IPS DF 6.9 (cell line): ENCODE data around the gene ARL8B.
"Not testable (repeated sequence)": the region's sequence is repeated elsewhere in the genome, so short reads cannot be mapped to it uniquely, and the experiment has no call there.

Experiments used
- DNase-seq: peaks from one replicate; pipeline ENCODE4 v3.0.0-alpha.2; 2013; ENCODE audit warnings: low read depth, low spot score
- H3K27ac ChIP-seq: one replicate; pipeline ENCODE4 v1.5.1; 2013; ENCODE audit warnings: low read length, control low read depth
- H3K27me3 ChIP-seq: 2 replicates; pipeline ENCODE4 v1.6.1; 2013; ENCODE audit warnings: mild to moderate bottlenecking, low read length; ENCODE audit not compliant: control insufficient read depth, insufficient read depth
- H3K36me3 ChIP-seq: 2 replicates; pipeline ENCODE4 v1.6.1; 2013; ENCODE audit warnings: low read length; ENCODE audit not compliant: control insufficient read depth, insufficient read depth
- H3K4me1 ChIP-seq: 2 replicates; pipeline ENCODE4 v1.6.1; 2013; ENCODE audit warnings: low read length; ENCODE audit not compliant: control insufficient read depth, insufficient read depth
- H3K4me3 ChIP-seq: 2 replicates; pipeline ENCODE4 v1.5.1; 2013; ENCODE audit warnings: mild to moderate bottlenecking, low read length
- H3K9me3 ChIP-seq: 2 replicates; pipeline ENCODE4 v1.6.1; 2013; ENCODE audit warnings: low read length, inconsistent platforms; ENCODE audit not compliant: control insufficient read depth, insufficient read depth
- WGBS: extraction: QIAGEN DNeasy Blood & Tissue Kit; methylation state at CpG from one replicate; pipeline ENCODE4 v1.1.7; 2013; ENCODE audit warnings: mixed read lengths, missing lambda C conversion rate; ENCODE audit not compliant: insufficient read length, insufficient coverage; 5-methylcytosine and 5-hydroxymethylcytosine counted together

ARL8B gene

DNA sequence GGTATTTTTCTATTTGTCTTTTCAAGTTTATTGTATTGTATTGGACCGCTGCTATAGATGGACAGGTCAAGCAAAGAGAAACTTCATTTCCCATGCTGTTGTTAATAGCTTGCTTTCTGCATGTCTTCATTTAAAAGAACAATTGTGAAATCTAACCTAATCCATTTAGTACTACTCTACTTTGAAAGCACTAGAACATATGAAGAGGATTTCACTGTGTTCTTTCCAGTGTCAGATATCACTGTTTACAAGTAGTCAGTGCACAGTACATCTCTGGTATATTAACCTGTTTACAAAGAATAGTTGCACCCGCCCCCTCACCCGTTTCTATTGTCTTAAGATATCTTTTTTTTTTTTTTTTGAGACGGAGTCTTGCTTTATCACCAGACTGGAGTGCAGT lies 43.6 kb downstream of the ARL8B start:
- Histone ChIP-seq H3K9me3 (no peaks in the 10 kb centered on the region), H3K27me3 (no peaks in the 10 kb centered on the region), H3K4me1 (peaks cover 6% of the 10 kb centered on the region), H3K27ac (no peak overlapping the region), H3K4me3 (no peak overlapping the region), H3K36me3 (no peaks in the 10 kb centered on the region)
- DNase-seq, result no peak
- WGBS, result no CpG with 5 or more reads among the region's 4 CpGs

DNA sequence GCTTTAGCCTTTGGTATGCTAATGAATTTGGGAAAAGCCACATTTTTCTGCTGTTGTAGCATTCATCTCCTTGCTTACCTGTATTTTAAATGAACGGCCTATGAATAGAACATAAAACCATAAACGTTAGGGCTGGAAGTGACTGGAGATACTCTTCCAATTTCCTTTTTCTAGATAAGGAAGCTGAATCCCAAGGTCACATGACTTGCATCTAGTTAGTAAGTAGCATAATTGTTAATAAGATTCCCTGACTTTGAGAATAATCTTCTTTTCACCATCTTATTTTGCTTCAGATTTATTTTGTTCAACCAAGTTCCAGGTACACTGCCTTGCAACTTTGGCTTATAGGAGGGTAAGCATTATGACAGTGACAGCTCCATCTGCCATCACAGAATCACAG lies 44.8 kb downstream of the ARL8B start:
- H3K27ac ChIP-seq, result no peak overlapping the region
- no peak overlapping the region for H3K4me3 ChIP-seq
- H3K36me3 ChIP-seq, result no peaks in the 10 kb centered on the region
- no peaks in the 10 kb centered on the region for H3K27me3 ChIP-seq
- no CpG with 5 or more reads among the region's 2 CpGs for WGBS
- no peak for DNase-seq
- H3K4me1 ChIP-seq, result peaks cover 2% of the 10 kb centered on the region
- no peaks in the 10 kb centered on the region for H3K9me3 ChIP-seq

DNA sequence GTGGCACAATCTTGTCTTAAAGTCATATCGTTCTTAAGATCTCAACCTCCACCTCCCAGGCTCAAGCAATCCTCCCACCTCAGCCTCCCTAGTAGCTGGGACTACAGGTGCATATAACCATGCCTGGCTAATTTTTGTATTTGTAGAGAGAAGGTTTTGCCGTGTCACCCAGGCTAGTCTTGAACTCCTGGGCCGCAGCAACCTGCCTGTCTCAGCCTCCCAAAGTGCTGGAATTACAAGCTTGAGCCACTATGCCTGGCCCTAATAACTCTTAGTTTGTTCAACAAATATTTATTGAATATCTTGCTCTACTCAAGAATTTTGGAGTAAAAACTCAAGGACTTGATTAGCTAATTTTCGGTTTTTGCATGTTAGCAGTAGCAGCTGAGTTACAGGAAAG lies 46.0 kb downstream of the ARL8B start:
- no peak for DNase-seq
- Histone ChIP-seq H3K27me3 (no peaks in the 10 kb centered on the region), H3K27ac (no peak overlapping the region), H3K4me3 (no peak overlapping the region), H3K4me1 (peaks cover 2% of the 10 kb centered on the region), H3K9me3 (no peaks in the 10 kb centered on the region), H3K36me3 (no peaks in the 10 kb centered on the region)
- no CpG with 5 or more reads among the region's 4 CpGs for WGBS

DNA sequence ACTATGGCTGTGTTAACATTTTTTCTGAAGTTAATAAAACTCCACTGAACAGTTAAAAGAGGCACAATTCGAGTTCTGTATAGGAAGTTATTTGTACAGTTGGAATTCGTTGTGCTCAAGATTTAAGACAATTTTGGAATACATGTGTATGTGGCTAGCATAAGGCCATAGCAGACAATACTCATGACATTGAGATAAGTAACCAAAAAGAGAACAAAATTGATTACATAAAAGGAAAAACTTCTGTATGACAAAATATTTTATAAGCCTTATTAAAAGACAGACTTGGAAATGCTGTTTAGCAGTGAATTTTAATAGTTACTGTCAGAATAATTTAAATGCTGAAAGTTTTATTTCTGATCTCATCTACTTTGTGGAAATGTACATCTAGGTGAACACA lies 47.7 kb downstream of the ARL8B start:
- Histone ChIP-seq H3K4me1 (peaks cover 2% of the 10 kb centered on the region), H3K27ac (no peak overlapping the region), H3K36me3 (no peaks in the 10 kb centered on the region), H3K9me3 (no peaks in the 10 kb centered on the region), H3K27me3 (no peaks in the 10 kb centered on the region), H3K4me3 (no peak overlapping the region)
- no CpG with 5 or more reads among the region's 2 CpGs for WGBS
- DNase-seq, result no peak

DNA sequence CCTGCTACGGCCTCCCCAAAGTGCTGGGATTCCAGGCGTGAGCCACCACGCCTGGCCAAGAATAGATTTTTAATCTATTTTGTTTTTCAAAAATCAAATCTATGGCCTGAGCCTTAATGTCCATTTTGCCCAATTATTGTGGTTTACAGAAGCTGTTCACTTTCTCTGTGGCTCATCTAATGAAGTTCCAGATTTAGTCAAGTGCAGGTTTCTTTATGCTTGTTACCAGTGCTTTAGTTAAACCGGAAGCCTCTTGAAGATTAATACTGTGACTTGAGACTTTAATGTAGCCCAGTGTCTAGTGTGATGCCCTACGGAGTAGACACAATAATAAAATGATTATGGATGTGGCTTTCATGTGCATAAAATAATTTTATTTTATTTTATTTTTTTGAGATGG lies 48.9 kb downstream of the ARL8B start:
- Histone ChIP-seq H3K4me1 (peaks cover 2% of the 10 kb centered on the region), H3K27me3 (no peaks in the 10 kb centered on the region), H3K36me3 (no peaks in the 10 kb centered on the region), H3K27ac (no peak overlapping the region), H3K4me3 (no peak overlapping the region), H3K9me3 (no peaks in the 10 kb centered on the region)
- no CpG with 5 or more reads among the region's 5 CpGs for WGBS
- DNase-seq, result no peak

DNA sequence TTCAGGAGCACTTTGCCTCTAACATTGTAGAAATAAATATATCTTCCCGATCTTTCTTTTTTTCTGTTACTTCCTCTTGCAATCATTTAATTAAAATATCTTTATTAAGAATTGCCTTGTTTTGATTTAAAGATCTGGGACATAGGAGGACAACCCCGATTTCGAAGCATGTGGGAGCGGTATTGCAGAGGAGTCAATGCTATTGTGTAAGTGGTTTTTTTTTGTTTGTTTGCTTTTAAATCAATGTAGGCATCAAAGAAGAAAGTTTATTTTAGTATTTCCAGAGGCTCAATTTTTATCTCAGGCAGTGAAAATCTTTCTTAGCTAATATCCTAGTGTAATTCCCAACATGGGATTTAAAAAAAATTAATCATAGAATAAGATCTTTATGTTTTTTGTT lies 49.9 kb downstream of the ARL8B start:
- Histone ChIP-seq H3K36me3 (no peaks in the 10 kb centered on the region), H3K27ac (no peak overlapping the region), H3K4me3 (no peak overlapping the region), H3K4me1 (no peaks in the 10 kb centered on the region), H3K27me3 (no peaks in the 10 kb centered on the region), H3K9me3 (no peaks in the 10 kb centered on the region)
- WGBS, result no CpG with 5 or more reads among the region's 4 CpGs
- DNase-seq, result no peak

DNA sequence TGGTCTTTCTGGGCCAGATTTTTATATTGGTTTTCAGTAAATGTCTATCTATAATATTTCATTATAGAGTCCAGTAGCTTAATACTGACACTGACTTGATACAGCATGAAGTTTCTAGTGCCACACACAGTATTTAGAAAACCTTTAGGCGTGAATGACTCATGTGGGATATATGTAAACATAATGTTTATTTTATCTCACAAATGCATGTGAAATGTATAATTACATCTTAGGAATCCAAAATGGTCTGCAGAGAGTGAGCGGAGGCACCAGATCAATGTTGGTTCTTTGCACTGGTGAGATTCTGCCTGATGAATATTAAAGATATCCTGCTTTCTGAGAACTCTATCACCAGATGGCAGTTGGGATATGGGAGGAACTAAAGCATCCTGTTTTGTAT lies 56.9 kb downstream of the ARL8B start:
- no CpG with 5 or more reads among the region's 2 CpGs for WGBS
- H3K36me3 ChIP-seq, H3K4me3 ChIP-seq: not testable (repeated sequence)

DNA sequence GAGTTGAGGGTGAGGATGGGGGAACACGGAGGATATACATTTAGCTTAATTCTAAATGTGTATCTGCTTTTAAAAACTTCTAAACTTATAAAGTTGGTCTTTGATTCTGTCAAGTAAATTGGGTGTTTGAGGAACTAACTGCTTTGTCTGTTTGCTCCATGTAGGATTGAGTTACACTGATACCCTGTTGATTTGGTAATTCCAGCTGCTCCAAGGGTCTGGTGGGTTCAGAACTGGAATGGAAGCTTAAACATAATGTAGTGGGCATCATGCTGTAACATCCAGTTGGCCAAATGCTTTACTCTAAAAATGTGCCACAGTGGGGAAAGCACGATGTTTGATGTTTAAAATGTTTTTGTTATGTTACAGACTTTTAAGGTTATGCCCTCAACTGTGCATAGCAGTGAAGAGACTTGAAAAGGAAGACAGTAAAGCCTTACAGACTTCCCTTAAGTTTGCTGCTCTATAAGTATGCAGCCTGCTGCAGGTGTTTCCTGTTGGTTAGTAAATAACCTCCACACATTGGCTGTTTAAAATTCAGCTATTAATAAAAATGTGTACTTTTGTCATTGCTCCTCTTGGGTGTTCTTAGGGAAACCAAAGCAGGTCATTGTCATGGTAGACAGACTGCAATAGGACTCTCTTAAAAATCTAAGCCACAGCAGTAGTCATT lies 59.5 kb downstream of the ARL8B start:
- H3K27ac ChIP-seq, result no peak overlapping the region
- H3K4me3 ChIP-seq, result no peak overlapping the region
- no peak for DNase-seq
- H3K27me3 ChIP-seq, result no peaks in the 10 kb centered on the region
- H3K9me3 ChIP-seq, result no peaks in the 10 kb centered on the region
- H3K36me3 ChIP-seq, result no peaks in the 10 kb centered on the region; the same call in 1 of the 2 replicates
- no peaks in the 10 kb centered on the region for H3K4me1 ChIP-seq
- WGBS, result no CpG with 5 or more reads among the region's 2 CpGs

More for the DNA sequence above, 56.9 kb downstream of the ARL8B start:
- not testable (repeated sequence) for H3K27ac ChIP-seq, H3K9me3 ChIP-seq, H3K27me3 ChIP-seq, H3K4me1 ChIP-seq, DNase-seq

DNA sequence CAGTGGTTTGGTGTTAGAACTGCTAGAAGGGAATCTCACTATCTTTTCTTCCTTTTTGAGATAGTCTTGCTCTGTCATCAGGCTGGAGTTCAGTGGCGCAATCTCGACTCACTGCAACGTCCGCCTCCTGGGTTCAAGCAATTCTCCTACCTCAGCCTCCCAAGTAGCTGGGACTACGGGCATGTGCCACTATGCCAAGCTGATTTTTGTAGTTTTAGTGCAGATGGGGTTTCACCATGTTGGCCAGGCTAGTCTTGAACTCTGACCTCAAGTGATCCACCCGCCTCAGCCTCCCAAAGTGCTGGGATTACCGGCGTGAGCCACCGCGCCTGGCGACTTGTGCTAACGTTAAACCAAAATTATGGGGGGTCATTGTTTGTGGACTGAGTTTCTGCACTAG lies 61.6 kb downstream of the ARL8B start:
- not testable (repeated sequence) for DNase-seq, H3K36me3 ChIP-seq, H3K4me3 ChIP-seq, H3K27me3 ChIP-seq, H3K4me1 ChIP-seq, H3K9me3 ChIP-seq, H3K27ac ChIP-seq
- no CpG with 5 or more reads among the region's 12 CpGs for WGBS

DNA sequence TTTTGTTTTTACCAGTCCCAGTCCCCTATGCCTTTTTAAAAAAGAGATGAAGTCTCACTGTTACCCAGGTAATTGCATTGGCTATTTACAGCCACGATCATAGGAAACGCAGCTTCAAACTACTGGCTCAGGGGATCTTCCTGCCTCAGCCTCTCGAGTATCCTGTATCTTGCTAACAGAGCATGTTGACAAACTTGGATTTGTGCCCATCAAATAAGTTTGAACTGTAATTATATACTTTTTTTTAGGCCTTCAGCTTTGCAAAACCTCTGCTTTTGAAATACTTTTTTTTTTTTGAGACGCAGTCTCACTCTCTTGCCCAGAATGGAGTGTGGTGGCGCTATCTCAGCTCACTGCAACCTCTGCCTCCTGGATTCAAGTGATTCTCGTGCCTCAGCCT lies 62.4 kb downstream of the ARL8B start:
- H3K4me3 ChIP-seq, result no peak overlapping the region
- DNase-seq, result no peak
- no peaks in the 10 kb centered on the region for H3K27me3 ChIP-seq
- H3K36me3 ChIP-seq, result no peaks in the 10 kb centered on the region; the same call in 1 of the 2 replicates
- H3K9me3 ChIP-seq, result no peaks in the 10 kb centered on the region
- H3K4me1 ChIP-seq, result peaks cover 3% of the 10 kb centered on the region; the same call in 1 of the 2 replicates
- no peak overlapping the region for H3K27ac ChIP-seq
- WGBS, result no CpG with 5 or more reads among the region's 6 CpGs

DNA sequence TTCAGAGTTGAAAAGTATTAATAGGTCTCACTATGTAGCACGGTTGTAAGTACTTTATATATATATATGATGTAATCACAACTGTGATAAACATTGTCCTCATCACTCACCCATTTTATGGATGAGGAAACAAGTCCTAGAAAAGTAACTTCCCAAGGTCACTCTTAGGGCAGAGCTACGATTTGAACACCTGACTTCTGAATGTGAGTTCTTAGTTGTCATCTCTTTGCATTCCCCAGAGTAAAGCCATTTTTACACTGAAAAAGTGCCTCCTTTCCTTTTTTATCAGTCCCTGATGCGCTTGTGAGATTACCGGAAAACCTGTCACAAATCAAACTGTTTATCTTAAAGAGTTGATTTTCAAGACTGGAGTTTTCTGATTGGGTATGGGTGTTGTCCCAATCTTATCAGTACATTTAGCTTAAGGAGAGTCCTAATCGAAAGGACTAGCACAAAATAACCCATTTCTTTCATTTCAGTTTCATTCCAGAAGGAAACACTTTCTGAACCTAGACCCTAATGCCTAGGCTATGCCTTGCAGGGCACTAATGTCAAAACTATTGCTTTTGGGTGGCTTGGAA lies 63.1 kb downstream of the ARL8B start:
- H3K27me3 ChIP-seq, result no peaks in the 10 kb centered on the region
- H3K36me3 ChIP-seq, result no peaks in the 10 kb centered on the region; the same call in 1 of the 2 replicates

More for the DNA sequence above, 63.1 kb downstream of the ARL8B start:
- no peak overlapping the region for H3K4me3 ChIP-seq
- H3K4me1 ChIP-seq, result peaks cover 3% of the 10 kb centered on the region; the same call in 1 of the 2 replicates
- DNase-seq, result no peak
- no CpG with 5 or more reads among the region's 5 CpGs for WGBS
- no peaks in the 10 kb centered on the region for H3K9me3 ChIP-seq
- no peak overlapping the region for H3K27ac ChIP-seq
